EH (cell line): ENCODE results near the gene TMEM248.
"Not testable (repeated sequence)": the region's sequence is repeated elsewhere in the genome, so short reads cannot be mapped to it uniquely, and the experiment has no call there.

Experiments used
- DNase-seq: peaks from one replicate; pipeline ENCODE4 v3.0.0-alpha.2; 2015; ENCODE audit warnings: low read depth

The TMEM248 gene

GRCh38 chr7:66952343-66953043, 31.5 kb downstream of the TMEM248 start:
- DNase-seq = peak; percentile 83

- DNase-seq = no peak
Measured at GRCh38 chr7:66953044-66953427, 32.0 kb downstream of the TMEM248 start.

DNA sequence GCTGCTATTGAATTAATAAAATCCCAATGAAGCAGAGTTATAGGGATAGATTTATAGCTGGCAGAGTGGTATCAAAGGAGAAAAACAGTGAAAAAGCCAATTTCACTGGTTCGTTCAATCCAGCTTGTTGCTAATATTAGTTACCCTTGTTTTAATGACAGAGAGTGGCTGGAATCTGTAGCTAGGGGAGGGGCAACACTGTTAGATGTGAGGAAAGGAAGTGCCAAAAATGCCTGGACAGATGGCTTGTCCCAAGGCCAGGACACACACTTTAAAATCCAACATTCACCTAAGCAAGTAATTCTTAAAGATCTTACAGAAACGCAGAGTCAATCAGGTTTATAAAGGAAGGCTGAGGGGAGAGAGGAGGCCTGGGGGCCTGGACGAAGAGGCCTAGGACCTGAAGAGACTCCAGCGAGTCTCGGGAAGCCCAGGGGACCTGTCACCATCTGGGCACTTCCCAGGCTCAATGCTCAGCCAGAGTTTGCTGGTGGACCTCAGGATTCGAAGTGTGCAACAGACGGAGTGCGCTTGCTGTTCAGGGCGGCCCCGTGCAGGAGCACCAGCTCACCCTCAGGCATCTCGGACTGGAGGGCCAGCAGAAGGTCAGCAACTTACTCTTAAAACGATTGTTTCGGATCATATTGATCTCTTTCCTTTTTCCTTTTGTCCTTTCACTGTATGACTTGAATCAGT, 36.7 kb downstream of the TMEM248 start:
- DNase-seq = peak; percentile 74

DNA sequence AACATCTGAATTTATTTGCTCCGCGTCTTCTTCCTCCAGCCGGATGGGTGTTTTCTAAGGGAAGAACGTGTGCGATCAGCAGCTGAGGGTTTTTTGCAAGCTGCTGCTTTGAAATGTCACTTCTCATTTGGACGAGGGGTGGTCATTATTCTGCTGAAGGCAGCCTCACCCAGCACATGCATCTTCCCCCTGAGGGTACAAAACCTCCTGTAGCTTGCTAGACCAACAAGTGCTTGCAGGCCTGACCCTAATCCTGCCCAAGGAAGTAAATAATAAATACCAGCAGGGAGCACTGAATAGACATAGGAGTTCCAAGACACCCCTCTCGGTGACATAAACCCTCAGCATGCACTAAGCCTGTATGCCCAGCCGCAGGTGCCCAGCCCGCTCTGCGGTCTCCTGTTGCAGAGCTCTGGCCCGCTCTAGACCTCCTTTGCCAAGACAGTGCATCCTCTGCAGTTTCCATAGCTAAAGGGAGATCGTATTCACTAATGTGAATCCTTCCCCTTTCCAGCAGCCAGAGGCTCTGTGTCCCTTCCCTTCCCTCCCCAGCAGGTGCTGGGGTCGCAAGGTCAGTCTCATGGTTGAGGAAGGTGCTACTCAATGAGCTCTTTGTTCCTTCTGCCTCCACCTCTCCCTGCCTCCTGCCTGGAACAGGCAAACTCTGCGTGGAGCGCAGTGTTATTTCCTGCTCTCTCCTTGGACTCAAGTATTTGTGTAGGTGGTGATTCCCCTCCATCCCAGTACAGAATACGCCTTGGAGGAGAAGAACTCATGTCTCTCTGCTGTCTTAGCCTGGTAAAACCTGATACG, 37.7 kb downstream of the TMEM248 start:
- no peak for DNase-seq

- no peak for DNase-seq
Measured at GRCh38 chr7:66960192-66960591, 39.2 kb downstream of the TMEM248 start.

GRCh38 chr7:66961096-66961495, 40.1 kb downstream of the TMEM248 start:
- no peak for DNase-seq

DNA sequence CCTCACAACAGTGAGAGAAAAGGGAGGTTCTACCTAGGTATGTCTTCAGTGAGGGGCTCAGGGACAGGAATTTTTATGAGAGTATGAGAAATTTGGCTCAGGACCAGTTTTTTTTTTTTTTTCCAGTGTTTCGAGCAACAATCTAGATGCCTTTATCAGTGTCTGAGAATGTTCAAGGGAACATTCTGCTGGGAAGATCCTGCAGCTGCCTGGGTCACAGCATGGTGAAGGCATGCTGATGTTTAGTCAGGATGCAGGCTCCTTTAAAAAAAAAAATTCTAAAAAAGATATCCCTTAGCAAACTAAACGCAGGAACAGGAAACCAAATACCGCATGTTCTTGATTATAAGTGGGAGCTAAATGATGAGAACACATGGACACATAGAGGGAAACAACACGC, 43.4 kb downstream of the TMEM248 start:
- peak; percentile 81 for DNase-seq

GRCh38 chr7:66967029-66967428, 46.0 kb downstream of the TMEM248 start:
- DNase-seq = no peak

DNA sequence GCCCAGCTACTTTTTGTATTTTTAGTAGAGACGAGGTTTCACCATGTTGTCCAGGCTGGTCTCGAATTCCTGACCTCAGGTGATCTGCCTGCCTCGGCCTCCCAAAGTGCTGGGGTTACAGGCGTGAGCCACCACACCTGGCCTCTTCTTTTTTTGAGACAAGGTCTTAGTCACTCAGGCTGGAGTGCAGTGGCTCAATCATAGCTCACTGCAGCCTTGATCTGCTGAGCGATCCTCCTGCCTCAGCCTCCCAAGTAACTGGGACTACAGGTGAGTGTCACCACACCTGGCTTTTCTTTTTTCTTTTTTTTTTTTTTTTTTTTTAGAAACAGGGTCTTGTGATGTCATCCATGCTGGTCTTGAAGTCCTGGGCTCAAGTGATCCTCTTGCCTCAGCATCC, 48.0 kb downstream of the TMEM248 start:
- not testable (repeated sequence) for DNase-seq

DNA sequence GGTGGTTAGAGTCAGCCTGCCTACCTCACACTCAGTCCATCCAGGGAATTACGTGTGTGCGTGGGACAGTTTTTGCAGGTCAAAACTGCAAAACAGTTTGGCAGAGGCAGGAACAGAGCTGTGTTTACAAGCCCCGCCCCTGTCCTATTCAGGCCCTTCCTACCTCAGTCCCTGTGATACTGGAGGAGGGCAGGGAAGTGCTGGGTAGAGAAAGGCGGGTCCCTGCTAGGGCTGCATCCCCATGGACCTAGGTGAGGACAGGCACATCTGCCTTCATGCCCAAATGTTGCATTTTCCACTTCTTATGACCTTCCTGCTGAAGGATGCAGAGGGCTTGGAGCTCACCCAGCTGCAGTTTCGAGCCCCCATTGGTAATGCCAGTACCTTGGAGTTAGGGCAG, 49.3 kb downstream of the TMEM248 start:
- DNase-seq = no peak

DNA sequence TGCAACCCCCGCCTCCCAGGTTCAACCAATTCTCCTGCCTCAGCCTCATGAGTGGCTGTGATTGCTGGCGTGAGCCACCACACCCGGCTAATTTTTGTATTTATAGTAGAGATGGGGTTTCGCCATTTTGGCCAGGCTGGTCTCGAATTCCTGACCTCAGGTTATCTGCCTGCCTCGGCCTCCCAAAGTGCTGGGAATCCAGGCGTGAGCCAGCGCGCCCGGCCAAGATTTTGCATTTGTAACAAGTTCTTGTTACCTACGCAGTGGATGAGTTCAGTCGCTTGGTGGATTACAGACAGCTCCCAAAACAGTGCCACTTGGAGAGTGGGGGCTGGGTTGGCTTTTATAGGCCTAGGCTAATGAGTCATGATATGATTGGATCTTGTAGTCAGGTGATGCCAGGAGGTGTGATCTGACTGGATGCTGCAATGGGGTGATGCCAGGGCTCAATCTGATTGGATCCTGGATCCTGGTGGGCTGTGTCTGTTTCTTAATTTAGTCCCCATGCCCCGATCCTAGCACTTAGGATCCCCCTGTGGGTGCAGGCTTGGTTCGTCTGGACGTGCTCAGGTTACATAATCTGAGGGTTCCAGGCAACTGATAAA, 54.1 kb downstream of the TMEM248 start:
- no peak for DNase-seq

DNA sequence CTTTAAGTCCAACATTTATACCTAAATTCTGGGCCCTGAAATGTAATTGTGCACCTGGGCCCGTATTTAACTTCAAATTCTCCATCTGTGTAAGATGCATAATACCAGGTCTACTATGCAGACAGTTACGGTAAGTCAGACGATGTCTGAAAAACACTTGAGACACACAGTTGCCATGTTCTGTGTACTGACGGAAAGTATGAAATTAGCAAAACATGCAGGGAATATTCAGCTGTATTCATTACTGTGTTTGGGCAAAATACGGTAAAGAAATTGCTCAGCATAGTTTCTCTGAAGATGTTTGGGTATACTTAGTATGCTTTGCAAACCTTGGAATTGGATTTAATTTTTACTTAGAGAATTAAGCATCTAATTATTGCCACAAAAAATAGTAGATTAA, 57.3 kb downstream of the TMEM248 start:
- not testable (repeated sequence) for DNase-seq

DNA sequence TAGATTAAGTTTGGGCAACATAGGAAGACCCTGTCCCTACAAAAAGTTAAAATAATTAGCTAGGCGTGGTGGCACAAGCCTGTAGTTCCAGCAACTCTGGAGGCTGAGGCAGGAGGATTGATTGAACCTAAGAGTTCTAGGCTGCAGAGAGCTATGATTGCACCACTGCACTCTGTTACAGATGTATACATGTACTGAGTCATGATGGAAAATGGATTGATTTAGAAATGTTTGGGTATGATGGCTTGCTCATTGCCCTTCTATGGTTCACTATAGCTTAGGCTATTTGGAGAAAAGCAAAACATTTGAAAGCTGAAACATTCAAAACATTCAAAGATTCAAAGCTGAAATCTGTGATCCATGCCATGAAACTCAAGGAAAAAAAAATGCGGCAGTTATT, 58.0 kb downstream of the TMEM248 start:
- peak; percentile 11 for DNase-seq

DNA sequence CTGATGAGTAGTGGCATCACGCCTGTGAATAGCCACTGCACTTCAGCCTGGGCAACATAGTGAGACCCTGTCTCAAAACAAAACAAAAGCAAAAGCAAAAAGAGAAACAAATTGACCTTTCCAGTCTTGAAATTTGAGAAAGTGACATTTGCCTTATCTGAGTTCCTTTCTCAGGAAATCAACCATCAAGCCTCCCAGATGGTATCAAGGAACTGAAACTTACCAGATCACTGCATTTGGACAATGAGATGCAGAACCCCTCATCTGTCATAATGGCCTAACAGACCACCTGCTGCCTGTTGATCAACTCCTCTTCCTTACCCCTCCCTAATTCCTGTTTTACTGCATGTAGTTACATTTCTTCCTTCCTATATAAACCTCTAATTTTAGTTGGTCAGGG, 59.3 kb downstream of the TMEM248 start:
- not testable (repeated sequence) for DNase-seq

DNA sequence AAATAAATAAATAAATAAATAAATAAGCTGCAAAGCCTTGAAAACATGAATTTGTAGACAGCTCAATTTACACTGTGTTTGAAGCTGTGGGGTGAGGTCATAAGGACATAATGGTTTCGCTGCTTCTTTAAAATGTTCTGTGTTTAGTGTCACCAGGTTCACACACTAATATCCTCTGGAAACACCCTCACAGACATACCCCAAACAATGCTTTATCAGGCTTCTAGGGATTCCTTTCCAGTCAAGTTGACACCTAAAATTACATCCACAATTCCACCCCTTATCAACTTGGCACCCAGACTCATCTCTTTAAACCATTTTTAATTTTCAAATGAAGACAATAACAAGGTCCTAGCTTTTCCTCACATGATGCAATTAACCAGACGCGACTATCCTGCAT, 68.5 kb downstream of the TMEM248 start:
- DNase-seq = not testable (repeated sequence)

DNA sequence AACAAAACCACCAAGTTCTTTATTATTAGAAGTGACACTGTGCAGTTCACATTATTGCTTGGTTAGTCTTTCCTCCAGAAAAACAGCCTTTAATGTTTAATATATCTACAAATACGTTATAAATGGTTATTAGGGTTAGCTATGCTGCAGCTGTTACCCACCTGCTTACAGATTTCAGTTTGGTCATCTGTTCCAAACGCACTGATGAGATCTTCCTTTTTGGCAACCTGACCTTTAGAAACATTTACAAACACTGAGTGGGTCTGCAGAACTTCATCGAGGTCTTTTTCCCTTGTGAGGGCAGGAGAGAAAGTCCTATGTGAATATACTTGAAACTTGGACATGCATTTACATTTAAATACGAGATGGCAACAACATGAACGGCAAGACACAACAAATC, 73.0 kb downstream of the TMEM248 start:
- DNase-seq = not testable (repeated sequence)

GRCh38 chr7:66994691-66995049, 73.6 kb downstream of the TMEM248 start:
- DNase-seq = peak; percentile 95

DNA sequence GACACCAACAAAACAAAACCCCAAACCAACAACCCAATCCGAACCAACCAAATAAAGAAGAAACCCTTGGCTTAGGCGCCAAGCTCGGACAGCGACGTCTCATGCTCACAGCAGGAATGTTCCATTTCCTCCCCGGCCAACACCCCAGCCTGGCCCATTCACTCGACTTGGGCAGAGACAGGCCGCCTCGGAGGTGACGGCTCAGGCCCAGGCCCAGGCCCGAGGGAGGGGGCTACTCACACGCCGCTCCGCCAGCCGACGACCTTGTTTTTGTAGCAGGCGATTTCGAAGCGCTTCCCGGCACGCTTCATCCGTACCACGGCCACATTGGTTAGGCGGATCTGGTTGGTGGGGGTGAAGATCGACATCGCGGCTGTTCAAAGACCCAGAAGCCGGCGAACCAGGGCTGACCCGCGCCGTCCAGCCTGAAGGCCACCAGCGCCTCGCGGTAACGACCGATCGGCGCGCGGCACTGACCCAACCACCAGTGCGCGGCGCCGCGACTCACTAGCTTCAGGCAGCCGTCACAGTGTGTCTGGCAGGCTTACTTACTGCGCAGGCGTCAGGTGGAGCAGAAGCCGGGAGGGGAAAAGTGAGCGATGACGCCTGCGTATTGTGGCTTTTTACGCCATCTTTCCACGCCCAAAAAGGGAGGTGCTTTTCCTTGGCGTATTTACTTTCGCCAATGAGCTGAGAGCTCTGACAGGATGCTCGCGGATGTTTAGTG, 74.2 kb downstream of the TMEM248 start, which contains the start of gene SBDS:
Gene SBDS (minus strand): TSS at position 537 of the 727 bp plus-strand sequence. CDS start 169 bp downstream, at position 368.
- peak; percentile 99 for DNase-seq

- peak; percentile 99 for DNase-seq
Measured at GRCh38 chr7:66996444-66997191, 75.6 kb downstream of the TMEM248 start, which contains the start of gene TYW1. Gene TYW1, plus strand, starts transcription at chr7:66996833. Its CDS starts 146 bp downstream, at chr7:66996979.

DNA sequence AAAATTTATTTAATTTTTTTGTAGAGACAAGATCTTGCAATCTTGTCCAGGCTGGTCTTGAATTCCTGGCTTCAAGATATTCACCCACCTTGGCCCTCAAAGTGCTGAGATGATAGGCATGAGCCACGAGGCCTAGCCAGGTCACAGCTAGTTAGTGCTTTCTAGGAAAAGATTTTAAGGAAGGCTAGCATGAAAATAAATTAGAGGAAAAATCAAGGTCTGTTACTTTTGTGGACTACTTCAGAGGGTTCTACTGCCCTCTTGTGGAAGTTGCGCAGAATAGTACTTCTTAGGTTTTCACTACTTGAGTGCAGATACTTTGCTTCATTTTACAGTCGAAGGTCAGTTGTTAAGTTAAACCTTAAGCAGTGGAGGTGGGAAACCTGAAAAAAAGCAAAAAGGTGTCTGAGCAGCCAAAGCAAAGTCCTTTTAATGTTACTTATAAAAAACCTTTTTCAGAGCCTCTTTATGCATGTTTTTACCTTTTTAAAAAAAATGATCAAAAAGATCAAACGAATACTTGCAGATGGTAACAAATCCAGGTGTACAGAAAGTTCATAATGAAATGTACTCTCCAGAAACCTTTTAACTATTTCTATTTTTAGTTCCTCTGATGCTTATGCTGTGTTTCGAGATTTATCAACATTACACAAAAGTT, 79.7 kb downstream of the TMEM248 start:
- DNase-seq = peak; percentile 51
